Fibroblast of lung (primary cell): ENCODE measurements around the gene MTHFSD. TPM values are rescaled to one million over a fixed set of nuclear protein-coding genes. Genes with fewer than 3 reads are reported as not detected.

Experiments used
- DNase-seq, 2 donors: peaks; one replicate each; pipeline versions ENCODE4 v3.0.0 to v3.0.0-alpha.2; 2010; ENCODE audit warnings: low read depth in 2 of 2
- H2AFZ ChIP-seq: 2 replicates; pipeline ENCODE4 v1.5.1; 2012; ENCODE audit warnings: low read length, control low read depth, inconsistent platforms
- H3K27ac ChIP-seq: 2 replicates; pipeline ENCODE4 v1.5.1; 2011; ENCODE audit warnings: low read length, control low read depth; ENCODE audit not compliant: insufficient read depth
- H3K27me3 ChIP-seq: 2 replicates; pipeline ENCODE4 v1.5.1; 2011; ENCODE audit warnings: mild to moderate bottlenecking, low read length; ENCODE audit not compliant: control insufficient read depth, insufficient read depth
- H3K36me3 ChIP-seq: 2 replicates; pipeline ENCODE4 v1.5.1; 2011; ENCODE audit warnings: low read length; ENCODE audit not compliant: control insufficient read depth, insufficient read depth
- H3K4me1 ChIP-seq: 2 replicates; pipeline ENCODE4 v1.5.1; 2011; ENCODE audit warnings: low read length; ENCODE audit not compliant: control insufficient read depth, insufficient read depth; ENCODE audit errors: extremely low read depth
- H3K4me2 ChIP-seq: 2 replicates; pipeline ENCODE4 v1.5.1; 2011; ENCODE audit warnings: low read length, control low read depth; ENCODE audit not compliant: insufficient read depth; ENCODE audit errors: extremely low read depth
- H3K4me3 ChIP-seq, 4 experiments: fragments of 200-600 bp in 1 of 4; sonication (generic) in 1 of 4; replicated peaks in 1 of 4; 2 replicates each; pipeline ENCODE4 v1.5.1; 2011 to 2016; ENCODE audit warnings: low read length in 4 of 4, low read depth in 3 of 4, mild to moderate bottlenecking in 3 of 4, control low read depth in 2 of 4, inconsistent platforms in 1 of 4, mixed read lengths in 1 of 4; ENCODE audit not compliant: insufficient read depth in 1 of 4; ENCODE audit errors: control extremely low read depth in 1 of 4
- H3K79me2 ChIP-seq: 2 replicates; pipeline ENCODE4 v1.5.1; 2012; ENCODE audit warnings: mild to moderate bottlenecking, low read length, inconsistent platforms; ENCODE audit not compliant: control insufficient read depth, insufficient read depth
- H3K9ac ChIP-seq: 2 replicates; pipeline ENCODE4 v1.5.1; 2011; ENCODE audit warnings: mild to moderate bottlenecking, low read length, control low read depth; ENCODE audit not compliant: insufficient read depth
- H3K9me3 ChIP-seq: 2 replicates; pipeline ENCODE4 v1.5.1; 2012; ENCODE audit warnings: low read depth, low read length; ENCODE audit not compliant: control insufficient read depth, insufficient read depth
- H4K20me1 ChIP-seq: 2 replicates; pipeline ENCODE4 v1.5.1; 2011; ENCODE audit warnings: low read length; ENCODE audit not compliant: control insufficient read depth, insufficient read depth; ENCODE audit errors: extremely low read depth
- EZH2 ChIP-seq: IDR thresholded peaks from 2 replicates; pipeline ENCODE4 v1.5.1; 2012; ENCODE audit warnings: low read length, control low read depth, mild to moderate bottlenecking; ENCODE audit errors: missing control alignments
- polyA plus RNA-seq, 2 donors: library from polyadenylated mRNA; depleted of rRNA in 1 of 2; stranded (reverse) in 1 of 2; unstranded in 1 of 2; fragments of >200 nt; gene quantifications; 2 replicates each; pipeline ENCODE4 v1.2.1, GENCODE V29; 2011 to 2012; ENCODE audit warnings: missing spikeins in 1 of 2
- total RNA-seq: library from RNA; depleted of rRNA; stranded (reverse); fragments of >200 nt; gene quantifications from 2 replicates; pipeline ENCODE4 v1.2.1, GENCODE V29; 2014
- TF ChIP-seq, protein P1 (sequence below), 2 donors: IDR thresholded peaks in 1 of 2; conservative IDR thresholded peaks in 1 of 2; 1 replicate in 1 of 2; 2 replicates in 1 of 2; pipeline ENCODE4 v1.5.1; 2011 to 2012; ENCODE audit warnings: low read length in 2 of 2, control low read depth in 1 of 2, inconsistent platforms in 1 of 2, low read depth in 1 of 2, mild to moderate bottlenecking in 1 of 2

Gene MTHFSD
- total and polyA plus RNA-seq, 2 donors (not counting 1 experiment from before 2014, with no cell fraction given), result 13.1 to 19.3 TPM

DNA sequence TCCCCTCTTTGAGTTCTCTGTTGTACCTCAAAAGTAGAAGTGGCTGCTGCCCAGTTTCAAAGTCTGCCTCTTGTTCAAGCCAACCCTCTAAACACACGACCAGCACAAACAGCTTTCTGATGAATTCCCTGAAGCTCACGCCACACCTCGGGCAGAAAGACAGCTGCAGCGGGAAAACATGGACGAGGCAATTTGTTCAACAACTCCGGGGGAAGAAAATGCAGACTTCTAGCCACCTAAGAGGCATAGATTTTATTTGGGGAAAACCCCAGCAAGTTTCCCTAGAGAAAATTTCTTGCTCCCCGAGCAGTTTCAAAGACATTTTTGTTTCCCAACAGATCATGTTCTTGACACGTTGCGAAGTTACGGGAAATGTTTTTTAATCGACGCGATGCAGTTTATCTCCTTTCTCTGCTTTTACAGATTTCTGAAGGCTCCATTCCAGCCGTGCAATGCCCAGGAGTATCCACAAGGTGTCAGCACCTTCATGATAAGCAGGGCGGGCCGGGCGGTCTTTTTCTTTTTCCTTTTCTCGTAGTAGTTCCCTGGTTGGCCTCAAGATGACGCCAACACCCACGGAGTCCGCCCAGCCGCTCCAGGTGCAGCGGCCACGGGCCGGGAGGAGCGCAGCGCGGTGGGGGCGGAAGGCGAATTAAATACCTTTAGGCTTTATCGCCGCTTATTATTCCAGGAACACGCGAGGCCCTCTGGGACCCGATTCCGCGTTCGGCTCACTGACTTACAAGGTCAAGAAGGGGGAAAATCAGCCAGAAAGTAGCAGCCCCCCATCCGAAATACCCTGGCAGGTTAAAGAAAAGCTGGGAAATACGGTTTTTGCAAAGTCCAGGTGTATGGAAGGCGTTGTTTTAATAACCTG is 8.7 kb upstream of the MTHFSD start:
- Histone ChIP-seq H3K27ac (no peak overlapping the region), H3K79me2 (peaks cover 16% of the 10 kb centered on the region), H3K27me3 (no peaks in the 10 kb centered on the region), H3K36me3 (no peaks in the 10 kb centered on the region), H3K4me3 (peak overlapping the region; percentile 37 to 67 (median 44)), H3K9ac (peak overlapping the region; percentile 46), H3K9me3 (no peaks in the 10 kb centered on the region), H3K4me1 (peaks cover 5% of the 10 kb centered on the region), H2AFZ (peak overlapping the region; percentile 88), H3K4me2 (peak overlapping the region; percentile 89), H4K20me1 (no peaks in the 10 kb centered on the region)
- TF ChIP-seq, protein P1, sequence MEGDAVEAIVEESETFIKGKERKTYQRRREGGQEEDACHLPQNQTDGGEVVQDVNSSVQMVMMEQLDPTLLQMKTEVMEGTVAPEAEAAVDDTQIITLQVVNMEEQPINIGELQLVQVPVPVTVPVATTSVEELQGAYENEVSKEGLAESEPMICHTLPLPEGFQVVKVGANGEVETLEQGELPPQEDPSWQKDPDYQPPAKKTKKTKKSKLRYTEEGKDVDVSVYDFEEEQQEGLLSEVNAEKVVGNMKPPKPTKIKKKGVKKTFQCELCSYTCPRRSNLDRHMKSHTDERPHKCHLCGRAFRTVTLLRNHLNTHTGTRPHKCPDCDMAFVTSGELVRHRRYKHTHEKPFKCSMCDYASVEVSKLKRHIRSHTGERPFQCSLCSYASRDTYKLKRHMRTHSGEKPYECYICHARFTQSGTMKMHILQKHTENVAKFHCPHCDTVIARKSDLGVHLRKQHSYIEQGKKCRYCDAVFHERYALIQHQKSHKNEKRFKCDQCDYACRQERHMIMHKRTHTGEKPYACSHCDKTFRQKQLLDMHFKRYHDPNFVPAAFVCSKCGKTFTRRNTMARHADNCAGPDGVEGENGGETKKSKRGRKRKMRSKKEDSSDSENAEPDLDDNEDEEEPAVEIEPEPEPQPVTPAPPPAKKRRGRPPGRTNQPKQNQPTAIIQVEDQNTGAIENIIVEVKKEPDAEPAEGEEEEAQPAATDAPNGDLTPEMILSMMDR (conservative IDR thresholded peaks at IDR 0.05 in 1 of 2, IDR thresholded peaks at IDR 0.05 in 1 of 2; ENCODE audit: low read depth in 1 of 2, low read length in 2 of 2), result peak; percentile 100
- no peak for TF ChIP-seq EZH2
- DNase-seq, result peak; percentile 80 to 93

DNA sequence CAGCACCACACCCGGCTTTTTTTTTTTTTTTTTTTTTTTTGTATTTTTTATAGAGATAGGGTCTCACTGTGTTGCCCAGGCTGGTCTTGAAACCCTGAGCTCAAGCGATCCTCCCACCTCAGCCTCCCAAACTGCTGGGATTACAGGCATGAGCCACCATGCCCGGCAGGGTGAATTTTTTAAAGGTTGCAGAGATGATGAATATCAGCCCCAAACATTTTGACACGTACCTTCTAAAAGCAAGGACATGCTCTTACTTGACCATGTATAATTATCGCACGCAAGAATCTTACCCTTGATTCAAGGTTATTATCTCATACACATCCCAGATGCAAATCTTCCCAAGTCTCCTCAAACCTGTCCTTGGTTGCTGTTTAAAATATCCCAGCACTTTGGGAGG is 7.3 kb upstream of the MTHFSD start:
- Histone ChIP-seq H3K4me3 (no peak overlapping the region), H3K27ac (no peak overlapping the region), H3K4me2 (no peak overlapping the region), H3K9ac (no peak overlapping the region), H3K36me3 (no peaks in the 10 kb centered on the region), H3K9me3 (no peaks in the 10 kb centered on the region), H4K20me1 (no peaks in the 10 kb centered on the region), H3K4me1 (peaks cover 5% of the 10 kb centered on the region), H3K79me2 (peaks cover 3% of the 10 kb centered on the region), H2AFZ (no peak overlapping the region), H3K27me3 (no peaks in the 10 kb centered on the region)
- TF ChIP-seq, protein P1 (conservative IDR thresholded peaks at IDR 0.05 in 1 of 2, IDR thresholded peaks at IDR 0.05 in 1 of 2; ENCODE audit: low read depth in 1 of 2, low read length in 2 of 2), result no peak
- no peak for TF ChIP-seq EZH2
- no peak for DNase-seq

DNA sequence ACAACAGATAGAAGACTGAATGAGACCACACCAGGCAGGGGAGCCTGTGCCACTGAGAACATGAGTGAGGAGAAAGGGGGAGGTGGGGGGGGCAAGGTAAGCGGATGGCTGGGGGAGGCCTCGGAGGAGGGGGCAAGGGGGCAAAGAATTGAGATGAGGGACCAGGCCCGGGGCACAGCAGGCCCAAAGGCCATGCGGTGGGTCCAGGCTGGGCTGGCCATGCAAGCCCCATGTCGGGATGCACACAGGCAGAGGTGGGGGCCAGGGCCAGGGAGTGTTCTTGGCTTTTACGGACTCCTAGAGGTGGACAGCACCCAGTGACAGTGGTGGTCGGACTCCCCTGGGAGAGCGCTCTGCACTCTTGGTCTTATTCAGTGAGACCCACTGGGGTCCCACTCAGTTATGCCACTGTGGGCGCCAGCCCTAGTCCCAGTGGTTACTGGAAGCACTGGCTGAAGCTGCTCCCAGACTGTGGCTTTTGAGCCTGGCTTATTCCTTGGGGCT is 4.8 kb upstream of the MTHFSD start:
- Histone ChIP-seq H3K4me3 (no peak overlapping the region), H3K27me3 (no peaks in the 10 kb centered on the region), H4K20me1 (no peaks in the 10 kb centered on the region), H3K4me2 (no peak overlapping the region), H3K36me3 (no peaks in the 10 kb centered on the region), H3K4me1 (peaks cover 5% of the 10 kb centered on the region), H3K79me2 (peaks cover under 1% of the 10 kb centered on the region), H2AFZ (no peak overlapping the region), H3K9ac (no peak overlapping the region), H3K27ac (no peak overlapping the region), H3K9me3 (no peaks in the 10 kb centered on the region)
- TF ChIP-seq, protein P1 (conservative IDR thresholded peaks at IDR 0.05 in 1 of 2, IDR thresholded peaks at IDR 0.05 in 1 of 2; ENCODE audit: low read depth in 1 of 2, low read length in 2 of 2), result no peak
- TF ChIP-seq EZH2, result no peak
- no peak for DNase-seq
